K562 (cell line): ENCODE data around the gene SPATA25. TPM values are rescaled to one million over a fixed set of nuclear protein-coding genes. Genes with fewer than 3 reads are reported as not detected.

Experiments
- CXXC5 ChIP-seq: fragments of 250-450 bp; sonication (Bioruptor Pico); IDR thresholded peaks from 2 replicates; pipeline ENCODE4 v1.8.0; 2022; ENCODE audit warnings: inconsistent platforms, mild to moderate bottlenecking, moderate library complexity
- EGR1 ChIP-seq: fragments of 450-650 bp; conservative IDR thresholded peaks from 2 replicates; pipeline ENCODE4 v1.6.1; 2017; ENCODE audit warnings: mild to moderate bottlenecking
- EWSR1 ChIP-seq: fragments of 450-650 bp; IDR thresholded peaks from 2 replicates; pipeline ENCODE4 v1.6.1; 2018; ENCODE audit warnings: borderline replicate concordance, mild to moderate bottlenecking, low read depth, moderate library complexity; ENCODE audit not compliant: partially characterized antibody
- FOXA1 ChIP-seq: fragments of 450-650 bp; IDR thresholded peaks from 2 replicates; pipeline ENCODE4 v1.6.1; 2016; ENCODE audit warnings: mild to moderate bottlenecking, borderline replicate concordance
- FOXP4 ChIP-seq: sonication (generic); formaldehyde crosslinking; IDR thresholded peaks from 2 replicates; pipeline ENCODE4 v1.8.0; 2022; ENCODE audit warnings: mild to moderate bottlenecking, missing genetic modification reagents, borderline replicate concordance
- MCM3 ChIP-seq: fragments of 450-650 bp; IDR thresholded peaks from 2 replicates; pipeline ENCODE4 v1.6.1; 2016
- MEF2A ChIP-seq: IDR thresholded peaks from 2 replicates; pipeline ENCODE4 v1.6.1; 2011; ENCODE audit warnings: low read depth, mild to moderate bottlenecking, low read length, moderate library complexity; ENCODE audit not compliant: control insufficient read depth
- MTA2 ChIP-seq: fragments of 450-650 bp; IDR thresholded peaks from 2 replicates; pipeline ENCODE4 v1.6.1; 2016; ENCODE audit warnings: low read depth
- NFYB ChIP-seq: IDR thresholded peaks from 2 replicates; pipeline ENCODE4 v1.6.1; 2011; ENCODE audit warnings: mild to moderate bottlenecking, moderate library complexity; ENCODE audit not compliant: insufficient read length; ENCODE audit errors: extremely low read depth
- NR4A1 ChIP-seq, 2 experiments: fragments of 250-450 bp in 1 of 2; fragments of 450-650 bp in 1 of 2; sonication (Bioruptor Pico) in 1 of 2; IDR thresholded peaks; 2 replicates each; pipeline versions ENCODE4 v1.4.0 to v1.6.1; 2016 to 2020; ENCODE audit warnings: mild to moderate bottlenecking in 2 of 2, missing compliant biosample characterization in 1 of 2, missing genetic modification characterization in 1 of 2, moderate library complexity in 1 of 2
- PHB2 ChIP-seq: fragments of 450-650 bp; IDR thresholded peaks from 2 replicates; pipeline ENCODE4 v1.6.1; 2017; ENCODE audit warnings: low read depth
- XRCC5 ChIP-seq: fragments of 200-400 bp; formaldehyde crosslinking; IDR thresholded peaks from 2 replicates; pipeline ENCODE4 v1.6.1; 2017; ENCODE audit warnings: low read depth, mild to moderate bottlenecking, low read length
- ZBTB43 ChIP-seq: sonication (generic); formaldehyde crosslinking; IDR thresholded peaks from 2 replicates; pipeline ENCODE4 v1.8.0; 2023; ENCODE audit warnings: mild to moderate bottlenecking, missing genetic modification reagents
- ZNF143 ChIP-seq: sonication (generic); formaldehyde crosslinking; IDR thresholded peaks from 2 replicates; pipeline ENCODE4 v1.9.0; 2022; ENCODE audit warnings: mild to moderate bottlenecking, missing genetic modification reagents
- ZNF175 ChIP-seq: fragments of 200-800 bp; sonication (Bioruptor generic); IDR thresholded peaks from 2 replicates; pipeline ENCODE4 v1.6.1; 2016; ENCODE audit warnings: low read depth, mild to moderate bottlenecking, missing genetic modification characterization, missing compliant biosample characterization
- ZNF212 ChIP-seq: fragments of 450-650 bp; formaldehyde crosslinking; IDR thresholded peaks from 2 replicates; pipeline ENCODE4 v1.4.0; 2020; ENCODE audit warnings: mild to moderate bottlenecking
- polyA plus RNA-seq, 8 experiments: library from polyadenylated mRNA; depleted of rRNA in 4 of 8; stranded (reverse) in 5 of 8; unstranded in 3 of 8; fragments of >200 nt; fragmentation: Nextera tagmentation in 2 of 8; fragmentation: Illumina TruSeq in 1 of 8; extraction: Ambion mirVana in 2 of 8; extraction: Trizol in 1 of 8; gene quantifications; 2 replicates each; pipeline versions ENCODE4 v1.2.1 to v1.2.3, GENCODE V29; 2011 to 2014; ENCODE audit warnings: inconsistent platforms in 1 of 8, missing spikeins in 1 of 8
- total RNA-seq, 7 experiments: library from RNA; depleted of rRNA in 6 of 7; stranded (reverse); fragments of >200 nt in 6 of 7; fragmentation: Illumina TruSeq in 2 of 7; extraction: Trizol in 2 of 7; gene quantifications; 2 replicates each; pipeline versions ENCODE4 v1.2.1 to v1.2.3, GENCODE V29; 2011 to 2021; ENCODE audit warnings: low replicate concordance in 1 of 7
- TF ChIP-seq, protein P1 (sequence below): fragments of 450-650 bp; IDR thresholded peaks from one replicate; pipeline ENCODE4 v1.6.1; 2018; ENCODE audit warnings: mild to moderate bottlenecking, moderate library complexity; ENCODE audit not compliant: partially characterized antibody

The SPATA25 gene
- total and polyA plus RNA-seq, 9 of the 15 experiments (the other 6 are each of a cell fraction or from before 2014, with no cell fraction given) = 0.21 to 0.95 (median 0.53) TPM; not detected in 3

DNA sequence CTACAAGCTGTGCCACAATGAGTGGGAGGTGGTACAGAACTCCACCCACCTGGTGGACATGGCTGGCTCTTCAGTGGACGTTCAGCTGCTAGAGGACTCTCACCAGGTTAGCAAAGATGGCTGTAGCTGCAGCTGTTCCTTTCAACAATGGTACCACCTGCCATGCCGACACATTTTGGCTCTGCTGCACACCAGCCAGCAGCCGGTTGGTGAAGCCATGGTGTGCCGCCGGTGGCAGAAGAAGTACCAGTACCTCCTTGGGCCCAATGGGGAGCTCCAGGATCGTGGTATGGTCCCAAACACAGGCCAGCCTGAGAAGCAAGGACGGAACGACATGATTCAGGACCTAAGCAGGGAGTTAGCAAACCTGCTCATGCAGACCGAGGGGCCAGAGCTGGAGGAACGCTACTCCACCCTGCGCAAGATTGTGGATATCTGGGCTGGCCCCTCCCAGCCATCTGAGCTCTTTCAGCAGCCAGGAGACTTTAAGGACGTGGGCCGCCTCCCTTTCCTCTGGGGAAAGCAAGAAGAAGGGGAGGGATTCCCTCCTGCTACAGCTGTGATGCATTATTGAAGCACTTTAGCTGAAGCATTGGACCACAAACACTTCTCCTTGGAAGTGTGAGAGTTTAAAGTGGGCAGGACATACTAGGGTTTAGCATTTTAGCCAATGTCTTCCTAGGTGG, 9.2 kb downstream of the SPATA25 start (continued):
- no peak for TF ChIP-seq FOXP4 (CRISPR knock-in tag)
- peak; percentile 25; the same call in 1 of the 2 replicates for TF ChIP-seq XRCC5
- TF ChIP-seq, protein P1, sequence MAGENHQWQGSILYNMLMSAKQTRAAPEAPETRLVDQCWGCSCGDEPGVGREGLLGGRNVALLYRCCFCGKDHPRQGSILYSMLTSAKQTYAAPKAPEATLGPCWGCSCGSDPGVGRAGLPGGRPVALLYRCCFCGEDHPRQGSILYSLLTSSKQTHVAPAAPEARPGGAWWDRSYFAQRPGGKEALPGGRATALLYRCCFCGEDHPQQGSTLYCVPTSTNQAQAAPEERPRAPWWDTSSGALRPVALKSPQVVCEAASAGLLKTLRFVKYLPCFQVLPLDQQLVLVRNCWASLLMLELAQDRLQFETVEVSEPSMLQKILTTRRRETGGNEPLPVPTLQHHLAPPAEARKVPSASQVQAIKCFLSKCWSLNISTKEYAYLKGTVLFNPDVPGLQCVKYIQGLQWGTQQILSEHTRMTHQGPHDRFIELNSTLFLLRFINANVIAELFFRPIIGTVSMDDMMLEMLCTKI = no peak
- no peak for TF ChIP-seq PHB2
- TF ChIP-seq MTA2 = no peak
- TF ChIP-seq ZNF175 = no peak
- TF ChIP-seq CXXC5 (CRISPR knock-in tag) = peak; percentile 52
- TF ChIP-seq FOXA1 = no peak
- TF ChIP-seq ZBTB43 (CRISPR knock-in tag) = no peak
- no peak for TF ChIP-seq MCM3
- no peak for TF ChIP-seq EGR1
- no peak for TF ChIP-seq ZNF212 (CRISPR knock-in tag)
- no peak for TF ChIP-seq EWSR1
- TF ChIP-seq ZNF143 = peak; percentile 37; the same call in 1 of the 2 replicates
- no peak for TF ChIP-seq NFYB
- no peak for TF ChIP-seq NR4A1 (CRISPR knock-in tag; IDR thresholded peaks at IDR 0.05)
- TF ChIP-seq NR4A1 (tag; IDR thresholded peaks at IDR 0.05) = 0 out of 2 replicates have a peak, but pooled peaks have one; percentile 54
- no peak for TF ChIP-seq MEF2A
